HepG2 (cell line): ENCODE results near the gene LCN12. TPM values are rescaled to one million over a fixed set of nuclear protein-coding genes. Genes with fewer than 3 reads are reported as not detected.

ENCODE experiments used
- CEBPG ChIP-seq: IDR thresholded peaks from 2 replicates; pipeline ENCODE4 v1.6.1; 2016
- KDM5B ChIP-seq: sonication (generic); formaldehyde crosslinking; IDR thresholded peaks from 2 replicates; pipeline ENCODE4 v1.4.0; 2020; ENCODE audit warnings: missing genetic modification reagents, mild to moderate bottlenecking, borderline replicate concordance
- LCORL ChIP-seq, 2 experiments: fragments of 450-650 bp in 1 of 2; sonication (generic) in 1 of 2; formaldehyde crosslinking in 1 of 2; IDR thresholded peaks; 2 replicates each; pipeline versions ENCODE4 v1.5.0 to v1.6.1; 2017 to 2020; ENCODE audit warnings: antibody characterized with exemption in 1 of 2, missing genetic modification reagents in 1 of 2
- MTA1 ChIP-seq: sonication (generic); formaldehyde crosslinking; IDR thresholded peaks from 2 replicates; pipeline ENCODE4 v1.4.0; 2020; ENCODE audit warnings: missing genetic modification reagents, mild to moderate bottlenecking, borderline replicate concordance
- PHF20 ChIP-seq: sonication (generic); formaldehyde crosslinking; IDR thresholded peaks from 2 replicates; pipeline ENCODE4 v1.5.0; 2020; ENCODE audit warnings: mild to moderate bottlenecking, missing genetic modification reagents
- SAP130 ChIP-seq: IDR thresholded peaks from 2 replicates; pipeline ENCODE4 v1.6.1; 2016; ENCODE audit warnings: low read depth
- STAT5B ChIP-seq: sonication (generic); formaldehyde crosslinking; IDR thresholded peaks from 2 replicates; pipeline ENCODE4 v1.4.0; 2020; ENCODE audit warnings: missing genetic modification reagents
- THAP11 ChIP-seq: IDR thresholded peaks from 2 replicates; pipeline ENCODE4 v1.6.1; 2016; ENCODE audit warnings: missing biosample characterization, missing genetic modification reagents
- XBP1 ChIP-seq: sonication (generic); formaldehyde crosslinking; IDR thresholded peaks from 2 replicates; pipeline ENCODE4 v1.5.0; 2020; ENCODE audit warnings: missing genetic modification reagents
- ZNF30 ChIP-seq: sonication (generic); formaldehyde crosslinking; IDR thresholded peaks from 2 replicates; pipeline ENCODE4 v1.5.0; 2020; ENCODE audit warnings: mild to moderate bottlenecking, missing genetic modification reagents
- ZNF383 ChIP-seq: sonication (generic); formaldehyde crosslinking; IDR thresholded peaks from 2 replicates; pipeline ENCODE4 v1.4.0; 2020; ENCODE audit warnings: missing genetic modification reagents, mild to moderate bottlenecking, borderline replicate concordance
- ZSCAN22 ChIP-seq: sonication (generic); formaldehyde crosslinking; IDR thresholded peaks from 2 replicates; pipeline ENCODE4 v1.4.0; 2020; ENCODE audit warnings: mild to moderate bottlenecking, missing genetic modification reagents
- ZSCAN29 ChIP-seq: sonication (generic); formaldehyde crosslinking; conservative IDR thresholded peaks from 2 replicates; pipeline ENCODE4 v1.4.0; 2020; ENCODE audit warnings: mild to moderate bottlenecking, missing genetic modification reagents
- polyA plus RNA-seq, 8 experiments: library from polyadenylated mRNA; depleted of rRNA in 3 of 8; stranded (reverse) in 7 of 8; unstranded in 1 of 8; fragments of >200 nt; fragmentation: Illumina TruSeq in 4 of 8; extraction: Trizol in 4 of 8; gene quantifications; 2 replicates each; pipeline versions ENCODE4 v1.2.1 to v1.2.3, GENCODE V29; 2011 to 2016; ENCODE audit warnings: low read depth in 4 of 8, missing spikeins in 1 of 8, mixed read lengths in 1 of 8; ENCODE audit not compliant: insufficient read depth in 1 of 8
- total RNA-seq, 5 experiments: library from RNA; depleted of rRNA; stranded (reverse); fragments of >200 nt; fragmentation: Illumina TruSeq; extraction: Trizol; gene quantifications; 2 replicates each; pipeline ENCODE4 v1.2.3, GENCODE V29; 2016; ENCODE audit warnings: low read depth in 1 of 5
- TF ChIP-seq, protein P1 (sequence below): sonication (generic); formaldehyde crosslinking; IDR thresholded peaks from 2 replicates; pipeline ENCODE4 v1.5.0; 2020; ENCODE audit warnings: mild to moderate bottlenecking, missing genetic modification reagents
- TF ChIP-seq, protein P2 (sequence below): sonication (generic); formaldehyde crosslinking; IDR thresholded peaks from 2 replicates; pipeline ENCODE4 v1.4.0; 2020; ENCODE audit warnings: missing genetic modification reagents
- TF ChIP-seq, protein P3 (sequence below): fragments of 450-650 bp; IDR thresholded peaks from 2 replicates; pipeline ENCODE4 v1.6.1; 2017; ENCODE audit warnings: mild to moderate bottlenecking
- TF ChIP-seq, protein P4 (sequence below): sonication (generic); formaldehyde crosslinking; IDR thresholded peaks from 2 replicates; pipeline ENCODE4 v1.5.0; 2020; ENCODE audit warnings: mild to moderate bottlenecking, missing genetic modification reagents
- TF ChIP-seq, protein P5 (sequence below): sonication (generic); formaldehyde crosslinking; IDR thresholded peaks from 2 replicates; pipeline ENCODE4 v1.4.0; 2020; ENCODE audit warnings: missing genetic modification reagents

The LCN12 gene
- total and polyA plus RNA-seq, 2 of the 13 experiments (the other 11 are each of a cell fraction or from before 2014, with no cell fraction given) = 3.4 to 6.9 TPM

DNA sequence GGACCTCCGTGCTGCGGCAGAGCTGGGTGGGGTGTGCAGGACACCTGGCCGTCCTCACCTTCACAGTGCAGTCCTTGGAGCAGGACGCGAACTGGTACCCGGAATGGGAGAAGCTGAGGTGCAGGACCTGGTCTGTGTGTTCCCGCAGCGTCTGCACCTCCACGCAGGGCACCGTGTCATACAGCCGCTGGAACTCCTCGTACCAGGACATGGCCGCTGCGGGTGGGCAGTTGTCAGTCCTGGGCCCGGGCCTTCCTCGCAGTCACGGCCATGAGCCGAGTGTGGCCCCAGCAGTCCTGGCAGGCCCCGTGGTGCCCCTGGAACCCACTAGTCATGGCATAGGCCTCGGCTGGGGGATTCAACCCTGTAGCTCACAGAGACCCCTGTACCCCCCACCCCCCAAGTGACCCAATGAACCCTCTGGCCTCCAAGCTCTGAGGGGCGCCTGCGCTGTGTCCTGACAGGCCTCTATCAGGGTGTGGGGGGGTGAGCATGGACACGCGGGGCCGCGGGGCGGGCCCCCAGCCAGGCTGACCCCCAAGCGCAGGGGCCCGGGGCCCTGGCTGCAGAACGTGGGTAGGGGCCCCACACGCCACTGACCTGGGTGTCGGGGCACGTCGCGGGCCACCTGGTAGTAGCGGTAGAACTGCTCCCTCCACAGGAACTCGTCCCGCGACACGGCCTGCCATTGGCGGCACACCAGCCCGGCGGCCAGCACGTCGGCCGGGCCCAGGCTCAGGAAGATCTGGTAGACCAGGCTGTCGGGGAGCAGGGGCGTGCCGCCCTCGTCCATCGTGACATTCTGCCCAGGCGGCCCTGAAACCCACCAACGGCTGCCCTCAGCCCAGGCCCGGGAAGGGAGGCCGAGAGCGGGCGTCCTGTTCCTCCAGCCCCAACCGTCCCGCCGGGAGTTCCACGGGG, 8.5 kb upstream of the LCN12 start (continued):
- no peak for TF ChIP-seq ZSCAN22 (CRISPR knock-in tag)
- TF ChIP-seq ZSCAN29 = no peak
- no peak for TF ChIP-seq THAP11 (CRISPR knock-in tag)
- 0 out of 2 replicates have a peak, but pooled peaks have one; percentile 41 for TF ChIP-seq MTA1 (CRISPR knock-in tag)
- no peak for TF ChIP-seq CEBPG (CRISPR knock-in tag)
- no peak for TF ChIP-seq XBP1 (CRISPR knock-in tag)
- no peak for TF ChIP-seq KDM5B (CRISPR knock-in tag)
- TF ChIP-seq SAP130 (CRISPR knock-in tag) = no peak
- TF ChIP-seq, protein P1, sequence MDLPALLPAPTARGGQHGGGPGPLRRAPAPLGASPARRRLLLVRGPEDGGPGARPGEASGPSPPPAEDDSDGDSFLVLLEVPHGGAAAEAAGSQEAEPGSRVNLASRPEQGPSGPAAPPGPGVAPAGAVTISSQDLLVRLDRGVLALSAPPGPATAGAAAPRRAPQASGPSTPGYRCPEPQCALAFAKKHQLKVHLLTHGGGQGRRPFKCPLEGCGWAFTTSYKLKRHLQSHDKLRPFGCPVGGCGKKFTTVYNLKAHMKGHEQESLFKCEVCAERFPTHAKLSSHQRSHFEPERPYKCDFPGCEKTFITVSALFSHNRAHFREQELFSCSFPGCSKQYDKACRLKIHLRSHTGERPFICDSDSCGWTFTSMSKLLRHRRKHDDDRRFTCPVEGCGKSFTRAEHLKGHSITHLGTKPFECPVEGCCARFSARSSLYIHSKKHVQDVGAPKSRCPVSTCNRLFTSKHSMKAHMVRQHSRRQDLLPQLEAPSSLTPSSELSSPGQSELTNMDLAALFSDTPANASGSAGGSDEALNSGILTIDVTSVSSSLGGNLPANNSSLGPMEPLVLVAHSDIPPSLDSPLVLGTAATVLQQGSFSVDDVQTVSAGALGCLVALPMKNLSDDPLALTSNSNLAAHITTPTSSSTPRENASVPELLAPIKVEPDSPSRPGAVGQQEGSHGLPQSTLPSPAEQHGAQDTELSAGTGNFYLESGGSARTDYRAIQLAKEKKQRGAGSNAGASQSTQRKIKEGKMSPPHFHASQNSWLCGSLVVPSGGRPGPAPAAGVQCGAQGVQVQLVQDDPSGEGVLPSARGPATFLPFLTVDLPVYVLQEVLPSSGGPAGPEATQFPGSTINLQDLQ (CRISPR knock-in tag) = no peak
- TF ChIP-seq ZNF30 (CRISPR knock-in tag) = 0 out of 2 replicates have a peak, but pooled peaks have one; percentile 29
- TF ChIP-seq ZNF383 (CRISPR knock-in tag) = no peak
- TF ChIP-seq LCORL (IDR thresholded peaks at IDR 0.05) = no peak
- no peak; the same call in 1 of the 2 replicates for TF ChIP-seq LCORL (CRISPR knock-in tag; IDR thresholded peaks at IDR 0.05)
- TF ChIP-seq, protein P2, sequence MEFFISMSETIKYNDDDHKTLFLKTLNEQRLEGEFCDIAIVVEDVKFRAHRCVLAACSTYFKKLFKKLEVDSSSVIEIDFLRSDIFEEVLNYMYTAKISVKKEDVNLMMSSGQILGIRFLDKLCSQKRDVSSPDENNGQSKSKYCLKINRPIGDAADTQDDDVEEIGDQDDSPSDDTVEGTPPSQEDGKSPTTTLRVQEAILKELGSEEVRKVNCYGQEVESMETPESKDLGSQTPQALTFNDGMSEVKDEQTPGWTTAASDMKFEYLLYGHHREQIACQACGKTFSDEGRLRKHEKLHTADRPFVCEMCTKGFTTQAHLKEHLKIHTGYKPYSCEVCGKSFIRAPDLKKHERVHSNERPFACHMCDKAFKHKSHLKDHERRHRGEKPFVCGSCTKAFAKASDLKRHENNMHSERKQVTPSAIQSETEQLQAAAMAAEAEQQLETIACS (CRISPR knock-in tag) = no peak
- TF ChIP-seq, protein P3, sequence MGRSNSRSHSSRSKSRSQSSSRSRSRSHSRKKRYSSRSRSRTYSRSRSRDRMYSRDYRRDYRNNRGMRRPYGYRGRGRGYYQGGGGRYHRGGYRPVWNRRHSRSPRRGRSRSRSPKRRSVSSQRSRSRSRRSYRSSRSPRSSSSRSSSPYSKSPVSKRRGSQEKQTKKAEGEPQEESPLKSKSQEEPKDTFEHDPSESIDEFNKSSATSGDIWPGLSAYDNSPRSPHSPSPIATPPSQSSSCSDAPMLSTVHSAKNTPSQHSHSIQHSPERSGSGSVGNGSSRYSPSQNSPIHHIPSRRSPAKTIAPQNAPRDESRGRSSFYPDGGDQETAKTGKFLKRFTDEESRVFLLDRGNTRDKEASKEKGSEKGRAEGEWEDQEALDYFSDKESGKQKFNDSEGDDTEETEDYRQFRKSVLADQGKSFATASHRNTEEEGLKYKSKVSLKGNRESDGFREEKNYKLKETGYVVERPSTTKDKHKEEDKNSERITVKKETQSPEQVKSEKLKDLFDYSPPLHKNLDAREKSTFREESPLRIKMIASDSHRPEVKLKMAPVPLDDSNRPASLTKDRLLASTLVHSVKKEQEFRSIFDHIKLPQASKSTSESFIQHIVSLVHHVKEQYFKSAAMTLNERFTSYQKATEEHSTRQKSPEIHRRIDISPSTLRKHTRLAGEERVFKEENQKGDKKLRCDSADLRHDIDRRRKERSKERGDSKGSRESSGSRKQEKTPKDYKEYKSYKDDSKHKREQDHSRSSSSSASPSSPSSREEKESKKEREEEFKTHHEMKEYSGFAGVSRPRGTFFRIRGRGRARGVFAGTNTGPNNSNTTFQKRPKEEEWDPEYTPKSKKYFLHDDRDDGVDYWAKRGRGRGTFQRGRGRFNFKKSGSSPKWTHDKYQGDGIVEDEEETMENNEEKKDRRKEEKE = no peak
- TF ChIP-seq STAT5B = no peak
- TF ChIP-seq, protein P4, sequence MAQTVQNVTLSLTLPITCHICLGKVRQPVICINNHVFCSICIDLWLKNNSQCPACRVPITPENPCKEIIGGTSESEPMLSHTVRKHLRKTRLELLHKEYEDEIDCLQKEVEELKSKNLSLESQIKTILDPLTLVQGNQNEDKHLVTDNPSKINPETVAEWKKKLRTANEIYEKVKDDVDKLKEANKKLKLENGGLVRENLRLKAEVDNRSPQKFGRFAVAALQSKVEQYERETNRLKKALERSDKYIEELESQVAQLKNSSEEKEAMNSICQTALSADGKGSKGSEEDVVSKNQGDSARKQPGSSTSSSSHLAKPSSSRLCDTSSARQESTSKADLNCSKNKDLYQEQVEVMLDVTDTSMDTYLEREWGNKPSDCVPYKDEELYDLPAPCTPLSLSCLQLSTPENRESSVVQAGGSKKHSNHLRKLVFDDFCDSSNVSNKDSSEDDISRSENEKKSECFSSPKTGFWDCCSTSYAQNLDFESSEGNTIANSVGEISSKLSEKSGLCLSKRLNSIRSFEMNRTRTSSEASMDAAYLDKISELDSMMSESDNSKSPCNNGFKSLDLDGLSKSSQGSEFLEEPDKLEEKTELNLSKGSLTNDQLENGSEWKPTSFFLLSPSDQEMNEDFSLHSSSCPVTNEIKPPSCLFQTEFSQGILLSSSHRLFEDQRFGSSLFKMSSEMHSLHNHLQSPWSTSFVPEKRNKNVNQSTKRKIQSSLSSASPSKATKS = no peak
- TF ChIP-seq, protein P5, sequence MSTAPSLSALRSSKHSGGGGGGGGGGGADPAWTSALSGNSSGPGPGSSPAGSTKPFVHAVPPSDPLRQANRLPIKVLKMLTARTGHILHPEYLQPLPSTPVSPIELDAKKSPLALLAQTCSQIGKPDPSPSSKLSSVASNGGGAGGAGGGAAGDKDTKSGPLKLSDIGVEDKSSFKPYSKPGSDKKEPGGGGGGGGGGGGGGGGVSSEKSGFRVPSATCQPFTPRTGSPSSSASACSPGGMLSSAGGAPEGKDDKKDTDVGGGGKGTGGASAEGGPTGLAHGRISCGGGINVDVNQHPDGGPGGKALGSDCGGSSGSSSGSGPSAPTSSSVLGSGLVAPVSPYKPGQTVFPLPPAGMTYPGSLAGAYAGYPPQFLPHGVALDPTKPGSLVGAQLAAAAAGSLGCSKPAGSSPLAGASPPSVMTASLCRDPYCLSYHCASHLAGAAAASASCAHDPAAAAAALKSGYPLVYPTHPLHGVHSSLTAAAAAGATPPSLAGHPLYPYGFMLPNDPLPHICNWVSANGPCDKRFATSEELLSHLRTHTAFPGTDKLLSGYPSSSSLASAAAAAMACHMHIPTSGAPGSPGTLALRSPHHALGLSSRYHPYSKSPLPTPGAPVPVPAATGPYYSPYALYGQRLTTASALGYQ (CRISPR knock-in tag) = peak; percentile 53; the same call in 1 of the 2 replicates
- TF ChIP-seq PHF20 (CRISPR knock-in tag) = no peak
